Ovary (tissue), 3 donors: ENCODE results near the gene F2RL2.
"Not testable (repeated sequence)": the region's sequence is repeated elsewhere in the genome, so short reads cannot be mapped to it uniquely, and the experiment has no call there.

Experiments
- EP300 ChIP-seq: sonication (generic); formaldehyde crosslinking; IDR thresholded peaks from one replicate; pipeline ENCODE4 v1.6.1; 2017; ENCODE audit warnings: antibody characterized with exemption
- POLR2A ChIP-seq: fragments of 450-650 bp; IDR thresholded peaks from one replicate; pipeline ENCODE4 v1.6.1; 2017; ENCODE audit warnings: antibody characterized with exemption, mild to moderate bottlenecking, moderate library complexity
- TF ChIP-seq, protein P1 (sequence below), 3 donors: fragments of 450-650 bp in 2 of 3; fragments of 200-600 bp in 1 of 3; IDR thresholded peaks; one replicate each; pipeline versions ENCODE4 v1.5.1 to v1.8.0; 2016 to 2022; ENCODE audit warnings: antibody characterized with exemption in 3 of 3, mild to moderate bottlenecking in 1 of 3
- donor health status: DM: no; HTN: no; CAD: no.

DNA sequence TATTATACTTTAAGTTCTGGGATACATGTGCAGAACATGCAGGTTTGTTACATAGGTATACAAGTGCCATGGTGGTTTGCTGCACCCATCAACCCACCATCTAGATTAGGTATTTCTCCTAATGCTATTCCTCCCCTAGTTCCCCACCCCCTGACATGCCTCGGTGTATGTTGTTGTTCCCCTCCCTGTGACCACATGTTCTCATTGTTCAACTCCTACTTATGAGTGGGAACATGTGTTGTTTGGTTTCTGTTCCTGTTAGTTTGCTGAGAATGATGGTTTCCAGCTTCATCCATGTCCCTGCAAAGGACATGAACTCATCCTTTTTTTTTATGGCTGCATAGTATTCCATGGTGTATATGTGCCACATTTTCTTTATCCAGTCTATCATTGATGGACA lies 19.2 kb downstream of the F2RL2 start:
- not testable (repeated sequence) for TF ChIP-seq POLR2A, EP300
- TF ChIP-seq, protein P1, sequence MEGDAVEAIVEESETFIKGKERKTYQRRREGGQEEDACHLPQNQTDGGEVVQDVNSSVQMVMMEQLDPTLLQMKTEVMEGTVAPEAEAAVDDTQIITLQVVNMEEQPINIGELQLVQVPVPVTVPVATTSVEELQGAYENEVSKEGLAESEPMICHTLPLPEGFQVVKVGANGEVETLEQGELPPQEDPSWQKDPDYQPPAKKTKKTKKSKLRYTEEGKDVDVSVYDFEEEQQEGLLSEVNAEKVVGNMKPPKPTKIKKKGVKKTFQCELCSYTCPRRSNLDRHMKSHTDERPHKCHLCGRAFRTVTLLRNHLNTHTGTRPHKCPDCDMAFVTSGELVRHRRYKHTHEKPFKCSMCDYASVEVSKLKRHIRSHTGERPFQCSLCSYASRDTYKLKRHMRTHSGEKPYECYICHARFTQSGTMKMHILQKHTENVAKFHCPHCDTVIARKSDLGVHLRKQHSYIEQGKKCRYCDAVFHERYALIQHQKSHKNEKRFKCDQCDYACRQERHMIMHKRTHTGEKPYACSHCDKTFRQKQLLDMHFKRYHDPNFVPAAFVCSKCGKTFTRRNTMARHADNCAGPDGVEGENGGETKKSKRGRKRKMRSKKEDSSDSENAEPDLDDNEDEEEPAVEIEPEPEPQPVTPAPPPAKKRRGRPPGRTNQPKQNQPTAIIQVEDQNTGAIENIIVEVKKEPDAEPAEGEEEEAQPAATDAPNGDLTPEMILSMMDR (IDR thresholded peaks at IDR 0.05): not testable (repeated sequence)
